Tibial nerve (tissue), 4 donors: Measurements from ENCODE around the gene KCNT2.

Source experiments
- EP300 ChIP-seq, 2 donors: sonication (generic); formaldehyde crosslinking; IDR thresholded peaks; one replicate each; pipeline ENCODE4 v1.6.1; 2017; ENCODE audit warnings: antibody characterized with exemption in 2 of 2, mild to moderate bottlenecking in 1 of 2
- POLR2A ChIP-seq, 2 donors: fragments of 450-650 bp; IDR thresholded peaks; one replicate each; pipeline ENCODE4 v1.6.1; 2017; ENCODE audit warnings: antibody characterized with exemption in 2 of 2, mild to moderate bottlenecking in 2 of 2, moderate library complexity in 2 of 2
- TF ChIP-seq, protein P1 (sequence below), 5 experiments: fragments of 200-600 bp in 3 of 5; fragments of 450-650 bp in 2 of 5; sonication (generic) in 3 of 5; IDR thresholded peaks; one replicate each; pipeline ENCODE4 v1.5.1; 2016 to 2019; ENCODE audit warnings: antibody characterized with exemption in 5 of 5, mild to moderate bottlenecking in 3 of 5, moderate library complexity in 2 of 5

- TF ChIP-seq, protein P1, sequence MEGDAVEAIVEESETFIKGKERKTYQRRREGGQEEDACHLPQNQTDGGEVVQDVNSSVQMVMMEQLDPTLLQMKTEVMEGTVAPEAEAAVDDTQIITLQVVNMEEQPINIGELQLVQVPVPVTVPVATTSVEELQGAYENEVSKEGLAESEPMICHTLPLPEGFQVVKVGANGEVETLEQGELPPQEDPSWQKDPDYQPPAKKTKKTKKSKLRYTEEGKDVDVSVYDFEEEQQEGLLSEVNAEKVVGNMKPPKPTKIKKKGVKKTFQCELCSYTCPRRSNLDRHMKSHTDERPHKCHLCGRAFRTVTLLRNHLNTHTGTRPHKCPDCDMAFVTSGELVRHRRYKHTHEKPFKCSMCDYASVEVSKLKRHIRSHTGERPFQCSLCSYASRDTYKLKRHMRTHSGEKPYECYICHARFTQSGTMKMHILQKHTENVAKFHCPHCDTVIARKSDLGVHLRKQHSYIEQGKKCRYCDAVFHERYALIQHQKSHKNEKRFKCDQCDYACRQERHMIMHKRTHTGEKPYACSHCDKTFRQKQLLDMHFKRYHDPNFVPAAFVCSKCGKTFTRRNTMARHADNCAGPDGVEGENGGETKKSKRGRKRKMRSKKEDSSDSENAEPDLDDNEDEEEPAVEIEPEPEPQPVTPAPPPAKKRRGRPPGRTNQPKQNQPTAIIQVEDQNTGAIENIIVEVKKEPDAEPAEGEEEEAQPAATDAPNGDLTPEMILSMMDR (IDR thresholded peaks at IDR 0.05): no peak
- TF ChIP-seq POLR2A (IDR thresholded peaks at IDR 0.05): no peak
- TF ChIP-seq EP300 (IDR thresholded peaks at IDR 0.05): no peak
Observed at GRCh38 chr1:196577386-196577785, 30.9 kb downstream of the KCNT2 start.
